Endothelial cell of umbilical vein (primary cell): Measurements from ENCODE around the gene DYNC1LI1. TPM values are rescaled to one million over a fixed set of nuclear protein-coding genes. Genes with fewer than 3 reads are reported as not detected.

ENCODE experiments used
- BruUV-seq: library from RNA; stranded (reverse); fragments of 400-500 nt; replicated peaks from 2 replicates; lab custom pipeline; 2021; lab: Mats Ljungman, UMichigan
- CTCF ChIA-PET: fragments of 300-600, 350-600 bp; sonication (Branson Sonifier 250); formaldehyde crosslinking; loops from one replicate; lab custom pipeline; 2021; ENCODE audit warnings: antibody characterized with exemption, inconsistent platforms; lab: Charles Lee
- POLR2A ChIA-PET: fragments of 300-600, 350-600 bp; sonication (Branson Sonifier 250); formaldehyde crosslinking; loops from one replicate; lab custom pipeline; 2021; ENCODE audit warnings: antibody characterized with exemption, inconsistent platforms; lab: Charles Lee
- DNase-seq: peaks from one replicate; pipeline ENCODE4 v3.0.0-alpha.2; 2011; ENCODE audit warnings: low read depth, low spot score
- FAIRE-seq: peaks from 2 replicates; lab custom pipeline; 2011; peaks lifted over from hg19 to GRCh38; lab: Jason Lieb, UNC
- H2AFZ ChIP-seq: 2 replicates; pipeline ENCODE4 v1.6.0; 2012; ENCODE audit warnings: low read depth, low read length, control low read depth, inconsistent platforms
- H3K27ac ChIP-seq: 2 replicates; pipeline ENCODE4 v1.5.1; 2011; ENCODE audit warnings: low read depth, mild to moderate bottlenecking, control low read depth, low read length, moderate library complexity; ENCODE audit not compliant: insufficient read depth
- H3K27me3 ChIP-seq, 2 experiments: 2 replicates each; pipeline versions ENCODE4 v1.6.0 to v1.6.1; 2011; ENCODE audit warnings: low read length in 2 of 2, mixed read lengths in 1 of 2; ENCODE audit not compliant: control insufficient read depth in 2 of 2, insufficient read depth in 2 of 2
- H3K36me3 ChIP-seq, 2 experiments: 2 replicates in 1 of 2; 3 replicates in 1 of 2; pipeline ENCODE4 v1.5.1; 2011; ENCODE audit warnings: low read length in 2 of 2, mild to moderate bottlenecking in 1 of 2, moderate library complexity in 1 of 2; ENCODE audit not compliant: control insufficient read depth in 2 of 2, insufficient read depth in 2 of 2; ENCODE audit errors: extremely low read depth in 1 of 2
- H3K4me1 ChIP-seq: 3 replicates; pipeline ENCODE4 v1.5.1; 2011; ENCODE audit warnings: mild to moderate bottlenecking, low read length; ENCODE audit not compliant: control insufficient read depth, insufficient read depth; ENCODE audit errors: extremely low read depth
- H3K4me2 ChIP-seq: 2 replicates; pipeline ENCODE4 v1.6.1; 2011; ENCODE audit warnings: low read length, control low read depth, mixed read lengths; ENCODE audit not compliant: insufficient read depth
- H3K4me3 ChIP-seq, 3 experiments: fragments of 200-600 bp in 1 of 3; sonication (generic), shearing (Covaris generic) in 1 of 3; replicated peaks in 1 of 3; 2 replicates each; pipeline ENCODE4 v1.5.1; 2011 to 2016; ENCODE audit warnings: control low read depth in 3 of 3, low read length in 3 of 3, mild to moderate bottlenecking in 2 of 3, inconsistent platforms in 1 of 3, low read depth in 1 of 3, moderate library complexity in 1 of 3; ENCODE audit not compliant: insufficient read depth in 1 of 3
- H3K79me2 ChIP-seq: 2 replicates; pipeline ENCODE4 v1.6.0; 2012; ENCODE audit warnings: low read length, inconsistent platforms; ENCODE audit not compliant: control insufficient read depth, insufficient read depth
- H3K9ac ChIP-seq: replicated peaks from 2 replicates; pipeline ENCODE3; 2011; ENCODE audit warnings: low read length, control low read depth; ENCODE audit not compliant: insufficient read depth; ENCODE audit errors: extremely low read depth
- H3K9me1 ChIP-seq: replicated peaks from 3 replicates; pipeline ENCODE4 v1.6.0; 2011; ENCODE audit warnings: mild to moderate bottlenecking, low read length; ENCODE audit not compliant: control insufficient read depth, insufficient read depth; ENCODE audit errors: extremely low read depth
- H3K9me3 ChIP-seq: replicated peaks from 2 replicates; pipeline ENCODE4 v1.5.1; 2012; ENCODE audit warnings: low read length, inconsistent platforms; ENCODE audit not compliant: control insufficient read depth, insufficient read depth
- H4K20me1 ChIP-seq: replicated peaks from 2 replicates; pipeline ENCODE3; 2011; ENCODE audit warnings: mild to moderate bottlenecking, low read length; ENCODE audit not compliant: control insufficient read depth, insufficient read depth; ENCODE audit errors: extremely low read depth
- EZH2 ChIP-seq: IDR thresholded peaks from 2 replicates; pipeline ENCODE4 v1.6.1; 2012; ENCODE audit warnings: borderline replicate concordance, low read depth, mild to moderate bottlenecking, moderate library complexity, low read length, inconsistent platforms; ENCODE audit not compliant: severe bottlenecking
- FOS ChIP-seq: IDR thresholded peaks from 2 replicates; pipeline ENCODE4 v1.6.1; 2011; ENCODE audit warnings: mild to moderate bottlenecking, low read length, moderate library complexity, borderline replicate concordance; ENCODE audit not compliant: insufficient read depth
- GATA2 ChIP-seq: IDR thresholded peaks from 2 replicates; pipeline ENCODE4 v1.7.0; 2011; ENCODE audit warnings: low read depth, mild to moderate bottlenecking, moderate library complexity, mixed read lengths, low read length; ENCODE audit not compliant: insufficient read length, insufficient read depth
- JUN ChIP-seq: IDR thresholded peaks from 2 replicates; pipeline ENCODE4 v1.6.1; 2011; ENCODE audit warnings: borderline replicate concordance, low read depth; ENCODE audit not compliant: insufficient read length, insufficient read depth
- MYC ChIP-seq: IDR thresholded peaks from one replicate; pipeline ENCODE4 v1.6.1; 2011; ENCODE audit warnings: mild to moderate bottlenecking, low read depth, low read length
- POLR2A ChIP-seq: IDR thresholded peaks from 2 replicates; pipeline ENCODE4 v1.6.1; 2012; ENCODE audit warnings: low read depth, mild to moderate bottlenecking, control low read depth, low read length
- POLR2AphosphoS5 ChIP-seq: IDR thresholded peaks from 2 replicates; pipeline ENCODE4 v1.6.1; 2012; ENCODE audit warnings: low read depth, mild to moderate bottlenecking, control low read depth, low read length, moderate library complexity; ENCODE audit not compliant: insufficient read depth
- dilution Hi-C: fragments of 300-500 bp; cut with MboI; formaldehyde crosslinking; loops from one replicate; pipeline ENCODE4 v1.15.0; 2019; ENCODE audit warnings: low sequenced_read_pairs; ENCODE audit not compliant: extremely low pct_ligation_motif_present
- intact Hi-C: fragments of 100-400 bp; cut with micrococcal nuclease; formaldehyde crosslinking; loops from one replicate; pipeline ENCODE4 v1.10.0; 2022
- polyA plus RNA-seq, 4 experiments: library from polyadenylated mRNA; depleted of rRNA in 3 of 4; stranded (reverse) in 3 of 4; unstranded in 1 of 4; fragments of >200 nt; gene quantifications; 2 replicates each; pipeline versions ENCODE4 v1.2.1 to v1.2.3, GENCODE V29; 2011 to 2012; ENCODE audit warnings: missing spikeins in 1 of 4
- total RNA-seq: library from RNA; stranded (reverse); gene quantifications from 2 replicates; pipeline ENCODE4 v1.2.3, GENCODE V29; 2021
- TF ChIP-seq, protein P1 (sequence below), 2 donors: IDR thresholded peaks; 1 replicate in 1 of 2; 2 replicates in 1 of 2; pipeline ENCODE4 v1.5.1; 2011; ENCODE audit warnings: low read length in 2 of 2, mild to moderate bottlenecking in 2 of 2, moderate library complexity in 2 of 2, control low read depth in 1 of 2, inconsistent platforms in 1 of 2, low read depth in 1 of 2; ENCODE audit not compliant: insufficient read depth in 1 of 2; ENCODE audit errors: extremely low read depth in 1 of 2

DYNC1LI1 gene
- total and polyA plus RNA-seq, 2 donors (not counting 3 experiments of a cell fraction or from before 2014, with no cell fraction given), result 14.9 to 47.6 TPM

GRCh38 chr3:32591186-32591585 is 20.5 kb upstream of the DYNC1LI1 start:
- FAIRE-seq (no peak), DNase-seq (no peak)
- H4K20me1 ChIP-seq, result no peaks in the 10 kb centered on the region
- CTCF ChIA-PET, result interaction anchor here (0.7 kb wide), 1 partner anchor 100 kb away, joined by 3 read pairs; no protein-coding TSS in a partner anchor
- H3K4me2 ChIP-seq, result no peak overlapping the region
- H3K4me3 ChIP-seq, result no peak overlapping the region
- no peak overlapping the region for H3K27ac ChIP-seq
- no peaks in the 10 kb centered on the region for H3K9me3 ChIP-seq
- H3K4me1 ChIP-seq, result no peaks in the 10 kb centered on the region
- H3K79me2 ChIP-seq, result no peaks in the 10 kb centered on the region
- dilution Hi-C loops, result no loop called here
- intact Hi-C loops, result no loop called here
- TF ChIP-seq GATA2 (no peak), FOS (no peak), POLR2A (no peak), MYC (no peak), JUN (no peak), POLR2AphosphoS5 (no peak), EZH2 (no peak)
- TF ChIP-seq, protein P1, sequence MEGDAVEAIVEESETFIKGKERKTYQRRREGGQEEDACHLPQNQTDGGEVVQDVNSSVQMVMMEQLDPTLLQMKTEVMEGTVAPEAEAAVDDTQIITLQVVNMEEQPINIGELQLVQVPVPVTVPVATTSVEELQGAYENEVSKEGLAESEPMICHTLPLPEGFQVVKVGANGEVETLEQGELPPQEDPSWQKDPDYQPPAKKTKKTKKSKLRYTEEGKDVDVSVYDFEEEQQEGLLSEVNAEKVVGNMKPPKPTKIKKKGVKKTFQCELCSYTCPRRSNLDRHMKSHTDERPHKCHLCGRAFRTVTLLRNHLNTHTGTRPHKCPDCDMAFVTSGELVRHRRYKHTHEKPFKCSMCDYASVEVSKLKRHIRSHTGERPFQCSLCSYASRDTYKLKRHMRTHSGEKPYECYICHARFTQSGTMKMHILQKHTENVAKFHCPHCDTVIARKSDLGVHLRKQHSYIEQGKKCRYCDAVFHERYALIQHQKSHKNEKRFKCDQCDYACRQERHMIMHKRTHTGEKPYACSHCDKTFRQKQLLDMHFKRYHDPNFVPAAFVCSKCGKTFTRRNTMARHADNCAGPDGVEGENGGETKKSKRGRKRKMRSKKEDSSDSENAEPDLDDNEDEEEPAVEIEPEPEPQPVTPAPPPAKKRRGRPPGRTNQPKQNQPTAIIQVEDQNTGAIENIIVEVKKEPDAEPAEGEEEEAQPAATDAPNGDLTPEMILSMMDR (IDR thresholded peaks at IDR 0.05; ENCODE audit: extremely low read depth in 1 of 2, insufficient read depth in 1 of 2, low read depth in 1 of 2, low read length in 2 of 2), result no peak
- no peak overlapping the region for H3K9ac ChIP-seq
- no peaks in the 10 kb centered on the region for H3K36me3 ChIP-seq
- H3K27me3 ChIP-seq, result peaks cover 16 to 43% of the 10 kb centered on the region in 2 experiments
- no peak overlapping the region for H2AFZ ChIP-seq
- POLR2A ChIA-PET, result interaction anchor here (1.1 kb wide), 1 partner anchor 15 kb away, joined by 4 read pairs; no protein-coding TSS in a partner anchor
- no peaks in the 10 kb centered on the region for H3K9me1 ChIP-seq
- BruUV-seq, result no TSS peak
